ENCODE data around the gene CNOT6L.
"Not testable (repeated sequence)": the region's sequence is repeated elsewhere in the genome, so short reads cannot be mapped to it uniquely, and the experiment has no call there.

Gene CNOT6L

GRCh38 chr4:77782102-77782835, 36.9 kb downstream of the CNOT6L start:
- no peak for DNase-seq (ENCODE audit: low read depth in 2 of 2)

- DNase-seq (ENCODE audit: low read depth in 2 of 2), result not testable (repeated sequence)
Measured at GRCh38 chr4:77780762-77781161, 38.4 kb downstream of the CNOT6L start.

GRCh38 chr4:77777135-77777807, 41.9 kb downstream of the CNOT6L start:
- DNase-seq (ENCODE audit: low read depth in 2 of 2), result no peak

GRCh38 chr4:77776182-77777134, 42.7 kb downstream of the CNOT6L start:
- DNase-seq (ENCODE audit: low read depth in 2 of 2), result no peak

- peak; percentile 11 to 25 for DNase-seq (ENCODE audit: low read depth in 2 of 2)
Measured at GRCh38 chr4:77773101-77773500, 46.1 kb downstream of the CNOT6L start.

GRCh38 chr4:77771566-77771965, 47.6 kb downstream of the CNOT6L start:
- DNase-seq (ENCODE audit: low read depth in 2 of 2), result no peak

- no peak for DNase-seq (ENCODE audit: low read depth in 2 of 2)
Measured at GRCh38 chr4:77765720-77766119, 53.4 kb downstream of the CNOT6L start.

- DNase-seq (ENCODE audit: low read depth in 2 of 2), result no peak
Measured at GRCh38 chr4:77762531-77762930, 56.6 kb downstream of the CNOT6L start.

- no peak for DNase-seq (ENCODE audit: low read depth in 2 of 2)
Measured at GRCh38 chr4:77761595-77761994, 57.6 kb downstream of the CNOT6L start.

GRCh38 chr4:77758804-77759203, 60.4 kb downstream of the CNOT6L start:
- no peak for DNase-seq (ENCODE audit: low read depth in 2 of 2)

- DNase-seq (ENCODE audit: low read depth in 2 of 2), result no peak
Measured at GRCh38 chr4:77751764-77752163, 67.4 kb downstream of the CNOT6L start.

- no peak for DNase-seq (ENCODE audit: low read depth in 2 of 2)
Measured at GRCh38 chr4:77745792-77746191, 73.4 kb downstream of the CNOT6L start.

- no peak for DNase-seq (ENCODE audit: low read depth in 2 of 2)
Measured at GRCh38 chr4:77742054-77742453, 77.1 kb downstream of the CNOT6L start.

GRCh38 chr4:77740480-77740879, 78.7 kb downstream of the CNOT6L start:
- DNase-seq (ENCODE audit: low read depth in 2 of 2), result no peak

GRCh38 chr4:77734928-77735327, 84.2 kb downstream of the CNOT6L start:
- peak; percentile 14 to 16 for DNase-seq (ENCODE audit: low read depth in 2 of 2)

GRCh38 chr4:77731656-77732055, 87.5 kb downstream of the CNOT6L start:
- no peak for DNase-seq (ENCODE audit: low read depth in 2 of 2)

- DNase-seq (ENCODE audit: low read depth in 2 of 2), result no peak
Measured at GRCh38 chr4:77728420-77728819, 90.7 kb downstream of the CNOT6L start.

- DNase-seq (ENCODE audit: low read depth in 2 of 2), result no peak
Measured at GRCh38 chr4:77721073-77721472, 98.1 kb downstream of the CNOT6L start.

GRCh38 chr4:77718500-77718899, 100.7 kb downstream of the CNOT6L start:
- DNase-seq (ENCODE audit: low read depth in 2 of 2), result not testable (repeated sequence)

- DNase-seq (ENCODE audit: low read depth in 2 of 2), result no peak
Measured at GRCh38 chr4:77715414-77716290, 103.5 kb downstream of the CNOT6L start.

GRCh38 chr4:77714514-77714913, 104.7 kb downstream of the CNOT6L start:
- DNase-seq (ENCODE audit: low read depth in 2 of 2), result no peak
